ENCODE results near the gene C6orf62. TPM values are rescaled to one million over a fixed set of nuclear protein-coding genes. Genes with fewer than 3 reads are reported as not detected.

C6orf62 gene
- polyA plus RNA-seq, 3 donors: 112 to 139 (median 124) TPM

Other genes with a start within 250 kb of the C6orf62 start
- gene GPLD1, start 229.6 kb downstream of the C6orf62 start, polyA plus RNA-seq (ENCODE audit: insufficient read length in 3 of 3): 1 to 10 TPM; 2.9 to 4.9 (median 4.7) TPM
- 10 to 100 TPM; 23.6 to 33.1 (median 31.9) TPM for gene ALDH5A1, start 224.2 kb downstream of the C6orf62 start, polyA plus RNA-seq (ENCODE audit: insufficient read length in 3 of 3)
- under 1 TPM; 0.25 to 0.46 (median 0.31) TPM for gene KIAA0319, start 73.0 kb downstream of the C6orf62 start, polyA plus RNA-seq (ENCODE audit: insufficient read length in 3 of 3)
- gene TDP2, start 52.3 kb downstream of the C6orf62 start, polyA plus RNA-seq (ENCODE audit: insufficient read length in 3 of 3): 10 to 100 TPM; 59.7 to 65.4 (median 63.0) TPM
- gene ACOT13, start 52.1 kb downstream of the C6orf62 start, polyA plus RNA-seq (ENCODE audit: insufficient read length in 3 of 3): 10 to 100 TPM; 33.6 to 41.7 (median 36.0) TPM
- 10 to 100 TPM; 56.4 to 60.0 (median 57.9) TPM for gene GMNN, start 55.8 kb upstream of the C6orf62 start, polyA plus RNA-seq (ENCODE audit: insufficient read length in 3 of 3)
- gene ARMH2, start 79.8 kb upstream of the C6orf62 start, polyA plus RNA-seq (ENCODE audit: insufficient read length in 3 of 3): not detected
- 1 to 10 TPM; 5.8 to 8.4 (median 8.0) TPM for gene RIPOR2, start 216.8 kb upstream of the C6orf62 start, polyA plus RNA-seq (ENCODE audit: insufficient read length in 3 of 3)